Dermis microvascular lymphatic vessel endothelial cell (primary cell): ENCODE results near the gene OPN1MW2. TPM values are rescaled to one million over a fixed set of nuclear protein-coding genes. Genes with fewer than 3 reads are reported as not detected.
"Not testable (repeated sequence)": the region's sequence is repeated elsewhere in the genome, so short reads cannot be mapped to it uniquely, and the experiment has no call there.

Experiments
- DNase-seq, 2 donors: peaks; one replicate each; pipeline versions ENCODE4 v3.0.0 to v3.0.0-alpha.2; 2010; ENCODE audit warnings: low read depth in 2 of 2
- total RNA-seq: library from RNA; depleted of rRNA; stranded (reverse); fragments of >200 nt; gene quantifications from 2 replicates; pipeline ENCODE4 v1.2.1, GENCODE V29; 2014

The OPN1MW2 gene
- not detected in 2 replicates for total RNA-seq

DNA sequence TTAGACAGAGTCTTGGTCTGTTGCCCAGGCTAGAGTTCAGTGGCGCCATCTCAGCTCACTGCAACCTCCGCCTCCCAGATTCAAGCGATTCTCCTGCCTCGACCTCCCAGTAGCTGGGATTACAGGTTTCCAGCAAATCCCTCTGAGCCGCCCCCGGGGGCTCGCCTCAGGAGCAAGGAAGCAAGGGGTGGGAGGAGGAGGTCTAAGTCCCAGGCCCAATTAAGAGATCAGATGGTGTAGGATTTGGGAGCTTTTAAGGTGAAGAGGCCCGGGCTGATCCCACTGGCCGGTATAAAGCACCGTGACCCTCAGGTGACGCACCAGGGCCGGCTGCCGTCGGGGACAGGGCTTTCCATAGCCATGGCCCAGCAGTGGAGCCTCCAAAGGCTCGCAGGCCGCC, at the start of gene OPN1MW2:
Gene OPN1MW2, plus strand, starts transcription at position 301 of the 400 bp plus-strand sequence. Its CDS starts 60 bp downstream, at position 361.
- DNase-seq, result not testable (repeated sequence)

DNA sequence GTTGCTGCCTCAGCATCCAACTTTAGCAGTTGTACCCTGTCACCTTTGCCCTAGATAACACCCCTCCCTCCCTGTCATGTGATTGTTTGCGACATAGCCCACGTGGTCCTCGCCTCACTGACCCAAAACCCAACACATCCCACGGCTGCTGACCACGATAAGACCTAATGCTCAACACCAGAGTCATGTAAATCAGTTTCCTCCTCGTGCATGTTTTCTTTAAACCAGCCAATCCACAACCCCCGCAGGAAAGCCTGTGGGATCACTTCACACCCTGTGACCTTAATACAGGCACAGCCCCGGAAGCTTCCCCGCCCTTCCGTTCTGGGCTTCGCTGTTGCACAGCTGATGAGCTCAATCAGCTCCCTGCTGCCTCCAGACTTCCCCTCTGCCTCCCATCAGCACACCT, 47.0 kb upstream of the OPN1MW2 start:
- not testable (repeated sequence) for DNase-seq

DNA sequence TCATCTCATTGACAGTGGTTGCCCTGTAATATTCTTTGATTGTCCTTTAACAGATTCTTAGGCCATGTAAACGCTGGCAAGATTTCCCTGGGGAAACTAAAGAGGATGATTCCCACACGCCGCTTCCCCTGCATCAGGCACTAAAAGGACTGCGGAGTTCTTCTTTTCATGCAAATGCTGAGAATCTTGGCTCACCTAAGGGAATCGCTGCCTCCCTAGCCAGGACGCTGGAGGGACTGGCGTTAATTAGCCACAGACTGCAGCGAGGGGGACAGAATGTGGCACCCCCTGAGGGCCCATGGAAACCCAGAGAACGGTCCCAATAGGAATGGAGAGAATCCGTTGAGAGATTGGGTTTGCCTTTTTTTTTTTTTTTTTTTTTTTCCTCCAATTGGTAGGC, 45.2 kb upstream of the OPN1MW2 start:
- not testable (repeated sequence) for DNase-seq

DNA sequence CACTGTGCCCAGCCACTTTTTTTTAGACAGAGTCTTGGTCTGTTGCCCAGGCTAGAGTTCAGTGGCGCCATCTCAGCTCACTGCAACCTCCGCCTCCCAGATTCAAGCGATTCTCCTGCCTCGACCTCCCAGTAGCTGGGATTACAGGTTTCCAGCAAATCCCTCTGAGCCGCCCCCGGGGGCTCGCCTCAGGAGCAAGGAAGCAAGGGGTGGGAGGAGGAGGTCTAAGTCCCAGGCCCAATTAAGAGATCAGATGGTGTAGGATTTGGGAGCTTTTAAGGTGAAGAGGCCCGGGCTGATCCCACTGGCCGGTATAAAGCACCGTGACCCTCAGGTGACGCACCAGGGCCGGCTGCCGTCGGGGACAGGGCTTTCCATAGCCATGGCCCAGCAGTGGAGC, 37.3 kb upstream of the OPN1MW2 start, which contains the start of gene OPN1MW:
Gene OPN1MW, plus strand, starts transcription at position 301 of the 400 bp plus-strand sequence. Its CDS starts 82 bp downstream, at position 383.
- DNase-seq, result not testable (repeated sequence)

DNA sequence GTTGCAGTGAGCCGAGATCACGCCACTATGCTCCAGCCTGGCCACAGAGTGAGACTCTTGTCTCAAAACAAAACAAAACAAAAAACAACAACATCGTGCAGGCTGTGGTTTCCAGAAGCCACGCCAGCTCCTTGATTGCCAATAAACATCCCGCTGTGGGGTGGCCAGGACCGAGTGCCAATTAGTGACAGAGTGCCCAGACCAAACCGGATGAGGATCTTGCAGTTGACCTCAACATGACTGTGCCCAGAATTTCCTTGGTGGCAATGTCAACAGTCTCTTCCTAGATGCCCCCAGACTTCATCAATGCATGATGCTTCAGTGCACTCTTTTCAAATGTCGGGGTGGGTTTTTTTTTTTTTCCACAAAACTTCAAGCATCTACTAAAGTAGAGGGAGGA, 35.8 kb upstream of the OPN1MW2 start:
- not testable (repeated sequence) for DNase-seq

DNA sequence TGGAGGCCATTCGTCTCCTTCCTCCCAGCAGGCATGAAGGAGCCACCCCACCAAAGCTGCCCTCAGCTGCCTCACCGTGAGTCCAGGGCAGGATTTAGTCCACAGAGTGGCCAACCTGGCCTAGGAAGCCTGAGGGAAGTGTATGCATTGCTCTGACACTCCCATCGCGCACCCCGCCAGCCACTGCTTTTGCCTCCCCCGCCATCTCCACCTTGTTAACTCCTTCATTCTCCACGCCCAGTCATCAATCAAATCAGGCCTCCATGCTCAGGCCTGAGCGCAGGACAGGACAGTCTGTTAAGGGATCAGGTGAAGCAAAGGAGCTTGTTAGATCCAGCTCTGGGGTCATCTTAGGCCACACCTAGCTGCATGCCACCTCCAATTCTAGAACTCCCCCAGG, 26.7 kb upstream of the OPN1MW2 start:
- not testable (repeated sequence) for DNase-seq

DNA sequence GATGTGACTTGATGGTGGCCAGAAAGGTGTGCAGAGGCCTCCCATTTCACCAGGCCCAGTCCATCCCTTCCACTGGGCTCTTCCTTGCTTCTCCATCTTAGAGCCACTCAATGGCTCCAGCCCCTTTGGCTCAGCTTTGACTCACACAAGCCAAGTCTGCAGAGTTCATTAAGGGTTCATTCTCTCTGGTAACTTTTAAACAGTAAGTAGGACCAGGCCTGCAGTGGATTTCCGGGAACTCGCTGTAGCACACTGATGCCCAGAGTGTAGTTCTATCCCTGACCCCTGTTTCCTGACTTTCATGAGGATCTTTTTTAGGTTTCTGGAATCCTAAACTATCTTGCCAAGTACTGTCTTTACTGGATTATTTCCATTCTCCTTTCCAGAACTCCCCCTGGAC, 25.2 kb upstream of the OPN1MW2 start:
- not testable (repeated sequence) for DNase-seq

DNA sequence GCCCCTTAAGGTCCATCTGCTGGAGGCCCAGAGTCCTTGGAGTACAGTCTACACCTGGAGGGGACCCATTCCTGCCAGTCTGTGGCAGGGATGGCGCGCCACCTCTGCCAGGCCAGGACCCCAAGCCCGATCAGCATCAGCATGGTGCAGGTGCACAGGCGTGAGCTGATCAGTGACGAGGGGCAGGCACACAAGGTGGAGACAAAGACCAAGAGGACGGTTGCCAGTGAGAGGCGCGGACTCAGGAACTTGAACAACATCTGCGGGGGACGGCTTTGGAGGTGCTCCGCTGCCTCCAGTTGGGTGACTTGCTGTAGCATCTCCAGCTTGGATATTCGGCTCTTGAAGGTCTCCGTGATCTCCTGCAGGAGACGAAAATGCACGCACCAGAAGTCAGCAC, 23.1 kb upstream of the OPN1MW2 start:
- DNase-seq, result not testable (repeated sequence)

DNA sequence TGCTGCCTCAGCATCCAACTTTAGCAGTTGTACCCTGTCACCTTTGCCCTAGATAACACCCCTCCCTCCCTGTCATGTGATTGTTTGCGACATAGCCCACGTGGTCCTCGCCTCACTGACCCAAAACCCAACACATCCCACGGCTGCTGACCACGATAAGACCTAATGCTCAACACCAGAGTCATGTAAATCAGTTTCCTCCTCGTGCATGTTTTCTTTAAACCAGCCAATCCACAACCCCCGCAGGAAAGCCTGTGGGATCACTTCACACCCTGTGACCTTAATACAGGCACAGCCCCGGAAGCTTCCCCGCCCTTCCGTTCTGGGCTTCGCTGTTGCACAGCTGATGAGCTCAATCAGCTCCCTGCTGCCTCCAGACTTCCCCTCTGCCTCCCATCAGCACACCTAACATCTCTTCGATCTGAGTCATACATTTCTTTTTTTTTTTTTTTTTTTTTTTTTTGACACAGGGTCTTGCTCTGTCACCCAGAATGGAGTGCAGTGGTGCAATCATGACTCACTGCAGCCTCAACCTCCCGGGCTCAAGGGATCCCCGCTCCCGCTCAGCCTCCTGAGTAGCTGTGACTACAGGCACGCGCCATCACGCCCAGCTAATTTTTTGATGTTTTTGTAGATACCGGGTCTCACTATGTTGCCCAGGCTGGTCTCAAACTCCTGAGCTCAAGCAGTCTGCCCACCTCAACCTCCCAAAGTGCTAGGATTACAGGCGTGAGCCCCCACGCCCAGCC, 9.7 kb upstream of the OPN1MW2 start:
- not testable (repeated sequence) for DNase-seq

DNA sequence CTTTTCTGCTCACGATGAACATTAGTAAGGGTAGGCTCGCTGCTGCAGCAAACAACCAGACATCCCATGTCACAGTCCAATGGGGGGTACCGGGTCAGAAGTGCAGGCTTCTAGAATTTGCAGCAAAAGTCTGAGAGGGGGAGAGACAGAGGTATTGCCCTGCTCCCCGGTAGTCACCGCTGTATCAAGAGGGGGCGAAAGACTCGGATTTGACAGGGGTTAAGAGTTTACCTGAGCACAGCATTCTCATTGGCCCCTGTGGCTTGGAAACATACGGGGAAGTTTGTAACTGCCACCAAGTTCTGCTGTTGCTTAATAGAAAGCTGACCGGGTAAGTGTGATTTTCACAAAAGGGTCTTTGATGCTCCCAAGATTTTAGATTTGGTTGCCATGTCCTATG, 8.5 kb upstream of the OPN1MW2 start:
- not testable (repeated sequence) for DNase-seq

DNA sequence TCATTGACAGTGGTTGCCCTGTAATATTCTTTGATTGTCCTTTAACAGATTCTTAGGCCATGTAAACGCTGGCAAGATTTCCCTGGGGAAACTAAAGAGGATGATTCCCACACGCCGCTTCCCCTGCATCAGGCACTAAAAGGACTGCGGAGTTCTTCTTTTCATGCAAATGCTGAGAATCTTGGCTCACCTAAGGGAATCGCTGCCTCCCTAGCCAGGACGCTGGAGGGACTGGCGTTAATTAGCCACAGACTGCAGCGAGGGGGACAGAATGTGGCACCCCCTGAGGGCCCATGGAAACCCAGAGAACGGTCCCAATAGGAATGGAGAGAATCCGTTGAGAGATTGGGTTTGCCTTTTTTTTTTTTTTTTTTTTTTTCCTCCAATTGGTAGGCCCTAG, 8.1 kb upstream of the OPN1MW2 start:
- DNase-seq, result not testable (repeated sequence)

DNA sequence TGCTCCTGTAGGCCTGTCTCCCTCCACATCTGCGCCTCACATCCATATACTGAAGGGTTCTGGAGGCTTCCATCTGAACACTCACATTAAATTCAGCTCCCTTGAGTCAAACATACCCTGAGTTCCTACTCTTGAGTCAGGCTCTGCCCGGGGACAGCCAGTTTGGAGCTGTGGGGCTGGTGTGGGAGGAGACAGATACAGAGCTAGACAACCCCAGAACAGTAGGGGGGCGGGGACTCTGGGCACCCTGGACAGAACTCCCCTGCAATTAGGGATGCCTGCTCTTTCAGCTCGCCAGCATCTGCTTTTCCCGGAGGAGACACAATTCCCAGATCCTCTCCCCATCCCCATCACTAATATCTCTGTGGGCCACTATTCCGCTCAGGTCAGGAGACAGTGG, 5.7 kb downstream of the OPN1MW2 start:
- not testable (repeated sequence) for DNase-seq

DNA sequence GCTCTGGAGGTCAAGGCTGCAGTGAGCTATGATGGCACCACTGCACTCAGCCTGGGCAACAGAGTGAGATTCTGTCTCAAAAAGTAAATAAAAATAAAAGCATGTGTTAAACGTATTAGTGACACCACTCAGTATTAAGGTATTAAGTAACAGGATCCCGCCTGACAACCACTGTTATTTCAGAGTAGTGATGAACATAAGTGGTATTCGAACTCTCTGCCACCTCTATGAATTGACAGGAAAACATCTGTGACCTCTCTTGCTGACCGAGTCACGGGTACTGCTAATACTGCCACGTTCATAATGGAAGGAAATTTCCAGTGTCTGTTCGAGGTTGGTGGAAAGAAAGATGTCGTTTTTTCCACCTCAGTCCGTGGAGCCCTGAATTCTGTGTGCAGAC, 7.2 kb downstream of the OPN1MW2 start:
- DNase-seq, result not testable (repeated sequence)

DNA sequence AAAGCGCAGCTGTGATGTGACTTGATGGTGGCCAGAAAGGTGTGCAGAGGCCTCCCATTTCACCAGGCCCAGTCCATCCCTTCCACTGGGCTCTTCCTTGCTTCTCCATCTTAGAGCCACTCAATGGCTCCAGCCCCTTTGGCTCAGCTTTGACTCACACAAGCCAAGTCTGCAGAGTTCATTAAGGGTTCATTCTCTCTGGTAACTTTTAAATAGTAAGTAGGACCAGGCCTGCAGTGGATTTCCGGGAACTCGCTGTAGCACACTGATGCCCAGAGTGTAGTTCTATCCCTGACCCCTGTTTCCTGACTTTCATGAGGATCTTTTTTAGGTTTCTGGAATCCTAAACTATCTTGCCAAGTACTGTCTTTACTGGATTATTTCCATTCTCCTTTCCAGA, 11.9 kb downstream of the OPN1MW2 start:
- DNase-seq, result not testable (repeated sequence)

DNA sequence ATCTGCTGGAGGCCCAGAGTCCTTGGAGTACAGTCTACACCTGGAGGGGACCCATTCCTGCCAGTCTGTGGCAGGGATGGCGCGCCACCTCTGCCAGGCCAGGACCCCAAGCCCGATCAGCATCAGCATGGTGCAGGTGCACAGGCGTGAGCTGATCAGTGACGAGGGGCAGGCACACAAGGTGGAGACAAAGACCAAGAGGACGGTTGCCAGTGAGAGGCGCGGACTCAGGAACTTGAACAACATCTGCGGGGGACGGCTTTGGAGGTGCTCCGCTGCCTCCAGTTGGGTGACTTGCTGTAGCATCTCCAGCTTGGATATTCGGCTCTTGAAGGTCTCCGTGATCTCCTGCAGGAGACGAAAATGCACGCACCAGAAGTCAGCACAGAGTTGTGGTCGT, 14.1 kb downstream of the OPN1MW2 start:
- DNase-seq, result not testable (repeated sequence)

DNA sequence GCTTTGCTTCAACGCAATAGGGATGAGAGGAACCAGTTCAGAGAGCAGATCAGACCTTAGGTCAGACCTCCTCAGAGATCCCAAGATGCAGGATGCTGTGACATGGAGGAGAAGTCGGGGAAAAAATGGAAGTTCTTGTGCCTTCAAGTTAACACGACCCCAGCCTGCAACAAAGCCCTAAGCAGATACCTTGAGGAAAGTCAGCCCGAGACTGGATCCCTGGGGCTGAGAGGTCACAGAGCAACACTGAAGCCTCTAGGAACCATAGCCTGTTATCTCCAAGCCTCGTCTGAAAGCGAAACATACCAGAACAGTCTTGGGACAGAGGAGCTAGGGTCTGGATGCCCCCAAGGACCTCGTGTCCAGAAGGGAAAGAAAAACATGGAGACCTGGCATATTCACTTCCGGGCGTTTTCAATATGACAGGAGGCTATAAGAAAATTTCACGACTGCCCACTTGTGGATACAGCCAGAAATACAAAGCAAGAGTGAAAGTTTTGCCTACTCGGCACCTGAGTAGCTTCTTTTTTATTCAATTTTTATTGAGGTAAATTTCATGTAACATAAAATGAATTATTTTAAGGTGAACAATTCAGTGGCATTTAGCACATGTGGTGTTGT, 19.5 kb downstream of the OPN1MW2 start:
- not testable (repeated sequence) for DNase-seq

DNA sequence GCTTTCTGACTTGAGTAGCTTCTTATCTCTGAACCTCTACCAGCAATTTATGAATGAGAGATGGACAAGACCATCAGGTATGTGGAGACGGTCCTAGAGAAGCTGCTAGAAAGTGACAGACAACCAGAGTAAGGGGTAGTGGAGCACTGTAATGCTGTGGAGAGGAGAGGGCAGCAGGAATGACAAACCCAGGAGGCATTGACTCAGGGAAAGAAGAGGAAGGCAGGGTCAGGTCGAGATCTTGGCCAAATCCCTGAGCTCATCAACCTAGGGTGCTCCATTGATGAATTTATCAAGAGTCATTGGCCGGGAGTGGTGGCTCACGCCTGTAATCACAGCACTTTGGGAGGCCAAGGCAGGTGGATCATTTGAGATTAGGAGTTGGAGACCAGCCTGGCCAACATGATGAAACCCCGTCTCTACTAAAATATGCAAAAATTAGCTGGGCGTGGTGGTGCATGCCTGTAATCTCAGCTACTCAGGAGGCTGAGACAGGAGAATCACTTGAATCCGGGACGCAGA, 20.5 kb downstream of the OPN1MW2 start:
- DNase-seq, result not testable (repeated sequence)

DNA sequence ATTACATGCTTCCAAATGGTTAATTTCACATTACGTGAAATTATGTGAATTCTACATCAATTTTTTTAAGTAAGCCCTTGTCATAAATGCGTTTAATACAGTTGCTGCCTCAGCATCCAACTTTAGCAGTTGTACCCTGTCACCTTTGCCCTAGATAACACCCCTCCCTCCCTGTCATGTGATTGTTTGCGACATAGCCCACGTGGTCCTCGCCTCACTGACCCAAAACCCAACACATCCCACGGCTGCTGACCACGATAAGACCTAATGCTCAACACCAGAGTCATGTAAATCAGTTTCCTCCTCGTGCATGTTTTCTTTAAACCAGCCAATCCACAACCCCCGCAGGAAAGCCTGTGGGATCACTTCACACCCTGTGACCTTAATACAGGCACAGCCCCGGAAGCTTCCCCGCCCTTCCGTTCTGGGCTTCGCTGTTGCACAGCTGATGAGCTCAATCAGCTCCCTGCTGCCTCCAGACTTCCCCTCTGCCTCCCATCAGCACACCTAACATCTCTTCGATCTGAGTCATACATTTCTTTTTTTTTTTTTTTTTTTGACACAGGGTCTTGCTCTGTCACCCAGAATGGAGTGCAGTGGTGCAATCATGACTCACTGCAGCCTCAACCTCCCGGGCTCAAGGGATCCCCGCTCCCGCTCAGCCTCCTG, 28.0 kb downstream of the OPN1MW2 start:
- DNase-seq, result not testable (repeated sequence)

DNA sequence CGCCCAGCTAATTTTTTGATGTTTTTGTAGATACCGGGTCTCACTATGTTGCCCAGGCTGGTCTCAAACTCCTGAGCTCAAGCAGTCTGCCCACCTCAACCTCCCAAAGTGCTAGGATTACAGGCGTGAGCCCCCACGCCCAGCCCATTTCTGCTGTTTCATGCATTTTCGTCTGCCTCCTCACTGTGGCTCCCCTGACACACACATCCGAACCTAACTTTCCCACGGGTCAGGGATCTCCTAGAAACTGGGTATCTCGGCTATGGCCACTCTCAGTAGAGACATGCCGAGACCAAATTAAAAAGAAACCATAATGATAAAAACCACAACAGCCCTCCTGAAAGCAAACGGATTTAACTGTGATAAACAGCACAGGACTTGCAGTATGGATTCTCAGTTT, 28.5 kb downstream of the OPN1MW2 start:
- not testable (repeated sequence) for DNase-seq

DNA sequence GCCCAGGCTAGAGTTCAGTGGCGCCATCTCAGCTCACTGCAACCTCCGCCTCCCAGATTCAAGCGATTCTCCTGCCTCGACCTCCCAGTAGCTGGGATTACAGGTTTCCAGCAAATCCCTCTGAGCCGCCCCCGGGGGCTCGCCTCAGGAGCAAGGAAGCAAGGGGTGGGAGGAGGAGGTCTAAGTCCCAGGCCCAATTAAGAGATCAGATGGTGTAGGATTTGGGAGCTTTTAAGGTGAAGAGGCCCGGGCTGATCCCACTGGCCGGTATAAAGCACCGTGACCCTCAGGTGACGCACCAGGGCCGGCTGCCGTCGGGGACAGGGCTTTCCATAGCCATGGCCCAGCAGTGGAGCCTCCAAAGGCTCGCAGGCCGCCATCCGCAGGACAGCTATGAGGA, 37.7 kb downstream of the OPN1MW2 start, which contains the start of gene OPN1MW3:
Gene OPN1MW3, plus strand, starts transcription at position 301 of the 400 bp plus-strand sequence. Its CDS starts 38 bp downstream, at position 339.
- not testable (repeated sequence) for DNase-seq

DNA sequence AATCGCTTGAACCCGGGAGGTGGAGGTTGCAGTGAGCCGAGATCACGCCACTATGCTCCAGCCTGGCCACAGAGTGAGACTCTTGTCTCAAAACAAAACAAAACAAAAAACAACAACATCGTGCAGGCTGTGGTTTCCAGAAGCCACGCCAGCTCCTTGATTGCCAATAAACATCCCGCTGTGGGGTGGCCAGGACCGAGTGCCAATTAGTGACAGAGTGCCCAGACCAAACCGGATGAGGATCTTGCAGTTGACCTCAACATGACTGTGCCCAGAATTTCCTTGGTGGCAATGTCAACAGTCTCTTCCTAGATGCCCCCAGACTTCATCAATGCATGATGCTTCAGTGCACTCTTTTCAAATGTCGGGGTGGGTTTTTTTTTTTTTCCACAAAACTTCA, 39.2 kb downstream of the OPN1MW2 start:
- DNase-seq, result not testable (repeated sequence)

DNA sequence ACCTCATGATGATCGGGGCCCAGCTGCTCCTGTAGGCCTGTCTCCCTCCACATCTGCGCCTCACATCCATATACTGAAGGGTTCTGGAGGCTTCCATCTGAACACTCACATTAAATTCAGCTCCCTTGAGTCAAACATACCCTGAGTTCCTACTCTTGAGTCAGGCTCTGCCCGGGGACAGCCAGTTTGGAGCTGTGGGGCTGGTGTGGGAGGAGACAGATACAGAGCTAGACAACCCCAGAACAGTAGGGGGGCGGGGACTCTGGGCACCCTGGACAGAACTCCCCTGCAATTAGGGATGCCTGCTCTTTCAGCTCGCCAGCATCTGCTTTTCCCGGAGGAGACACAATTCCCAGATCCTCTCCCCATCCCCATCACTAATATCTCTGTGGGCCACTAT, 43.5 kb downstream of the OPN1MW2 start:
- not testable (repeated sequence) for DNase-seq
